DOHH2 (cell line): ENCODE results near the gene TBCD.

Source experiments
- EZH2phosphoT487 ChIP-seq: fragments of 200-600 bp; sonication (generic); IDR thresholded peaks from 2 replicates; pipeline ENCODE4 v1.6.1; 2017; ENCODE audit warnings: borderline replicate concordance, mild to moderate bottlenecking, antibody characterized with exemption, low read length, moderate library complexity, mixed read lengths
- TF ChIP-seq, protein P1 (sequence below): fragments of 200-600 bp; sonication (generic); IDR thresholded peaks from one replicate; pipeline ENCODE4 v1.5.1; 2014; ENCODE audit warnings: antibody characterized with exemption, mild to moderate bottlenecking, low read depth, low read length; ENCODE audit not compliant: poor library complexity, severe bottlenecking

DNA sequence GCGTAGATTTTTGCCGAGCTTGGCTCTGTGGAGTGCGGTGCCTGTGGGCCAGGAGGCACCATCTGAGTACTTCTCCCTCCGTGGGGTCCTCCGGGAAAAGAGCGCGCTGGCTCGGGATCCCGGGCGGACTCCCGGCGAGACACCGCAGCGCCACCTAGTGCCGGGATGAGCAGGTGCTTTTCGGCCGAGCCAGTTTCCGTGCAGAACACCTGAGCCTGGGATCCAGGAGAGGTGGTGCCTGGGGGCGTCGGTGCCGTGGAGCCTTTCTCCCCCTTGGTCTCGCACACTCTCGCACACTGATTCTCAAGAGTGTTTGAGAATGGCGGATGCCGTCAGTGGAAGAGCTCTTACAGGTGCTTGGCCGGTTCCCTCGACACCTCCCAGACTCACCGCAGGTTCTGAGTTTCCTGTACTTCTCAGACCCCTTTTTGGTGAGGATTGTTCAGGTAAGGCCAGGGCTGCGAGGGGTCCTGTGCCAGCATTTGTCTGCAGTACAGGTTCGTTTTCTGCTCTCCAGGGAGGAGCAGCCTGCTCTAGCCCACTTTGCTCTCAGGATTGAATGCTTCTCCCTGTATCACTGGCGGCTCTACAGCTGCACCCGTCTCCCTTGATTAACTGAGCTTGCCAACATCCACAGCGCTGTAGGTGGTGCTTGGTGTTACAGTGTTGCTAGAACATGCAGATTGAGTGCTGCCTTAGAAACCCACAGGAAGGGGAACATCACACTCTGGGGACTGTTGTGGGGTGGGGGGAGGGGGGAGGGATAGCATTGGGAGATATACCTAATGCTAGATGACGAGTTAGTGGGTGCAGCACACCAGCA is 23.3 kb downstream of the TBCD start:
- TF ChIP-seq, protein P1, sequence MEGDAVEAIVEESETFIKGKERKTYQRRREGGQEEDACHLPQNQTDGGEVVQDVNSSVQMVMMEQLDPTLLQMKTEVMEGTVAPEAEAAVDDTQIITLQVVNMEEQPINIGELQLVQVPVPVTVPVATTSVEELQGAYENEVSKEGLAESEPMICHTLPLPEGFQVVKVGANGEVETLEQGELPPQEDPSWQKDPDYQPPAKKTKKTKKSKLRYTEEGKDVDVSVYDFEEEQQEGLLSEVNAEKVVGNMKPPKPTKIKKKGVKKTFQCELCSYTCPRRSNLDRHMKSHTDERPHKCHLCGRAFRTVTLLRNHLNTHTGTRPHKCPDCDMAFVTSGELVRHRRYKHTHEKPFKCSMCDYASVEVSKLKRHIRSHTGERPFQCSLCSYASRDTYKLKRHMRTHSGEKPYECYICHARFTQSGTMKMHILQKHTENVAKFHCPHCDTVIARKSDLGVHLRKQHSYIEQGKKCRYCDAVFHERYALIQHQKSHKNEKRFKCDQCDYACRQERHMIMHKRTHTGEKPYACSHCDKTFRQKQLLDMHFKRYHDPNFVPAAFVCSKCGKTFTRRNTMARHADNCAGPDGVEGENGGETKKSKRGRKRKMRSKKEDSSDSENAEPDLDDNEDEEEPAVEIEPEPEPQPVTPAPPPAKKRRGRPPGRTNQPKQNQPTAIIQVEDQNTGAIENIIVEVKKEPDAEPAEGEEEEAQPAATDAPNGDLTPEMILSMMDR: peak; percentile 96
- no peak for TF ChIP-seq EZH2phosphoT487
